Sciatic nerve (tissue), 2 donors: ENCODE results near the gene SETD4. TPM values are rescaled to one million over a fixed set of nuclear protein-coding genes. Genes with fewer than 3 reads are reported as not detected.

Experiments used
- ATAC-seq: fragments of 200-7000 bp; cut with Tn5 transposase; one replicate; pipeline ENCODE4 v1.9.1; 2020; ENCODE audit warnings: mild to moderate bottlenecking, moderate library complexity
- DNase-seq: peaks from one replicate; pipeline ENCODE4 v3.0.0-alpha.2; 2020; ENCODE audit warnings: low spot score
- intact Hi-C: fragments of 100-400 bp; cut with DNase I; formaldehyde crosslinking; loops from one replicate; pipeline ENCODE4 v1.14.2; 2022
- total RNA-seq: library from RNA; stranded (reverse); fragmentation: NEBNext Ultra II Directional; extraction: Animal tissue kit (Norgen Biotek cat#: 25700); gene quantifications from one replicate; pipeline ENCODE4 v1.2.1, GENCODE V29; 2021
- donor health status: DM: no; HTN: no; CAD: no.
- donor health status: DM: no; HTN: no; CAD: no.

SETD4 gene
- total RNA-seq, 1 donor from 2014 or later: 21.5 TPM

DNA sequence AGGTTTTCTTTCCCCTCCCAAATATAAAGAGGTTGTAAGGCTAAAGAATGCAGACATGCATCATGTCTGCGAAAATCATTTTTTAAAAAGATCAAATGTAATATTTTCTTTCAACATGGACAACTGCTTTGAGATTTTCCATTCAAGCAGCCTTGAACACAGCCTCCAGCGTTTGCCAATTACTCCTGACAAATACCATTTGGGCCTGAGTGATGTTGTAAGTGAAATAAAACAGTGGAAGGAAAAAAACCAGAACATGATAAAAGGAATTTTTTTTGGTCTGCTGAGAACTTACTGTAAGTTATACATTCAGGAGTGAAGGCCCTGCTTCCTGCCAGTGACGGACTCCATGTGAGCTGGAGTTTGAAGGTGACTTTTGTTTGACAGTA is 37.2 kb downstream of the SETD4 start:
- no peak for DNase-seq
- intact Hi-C loops: no loop called here
- ATAC-seq: no peak

DNA sequence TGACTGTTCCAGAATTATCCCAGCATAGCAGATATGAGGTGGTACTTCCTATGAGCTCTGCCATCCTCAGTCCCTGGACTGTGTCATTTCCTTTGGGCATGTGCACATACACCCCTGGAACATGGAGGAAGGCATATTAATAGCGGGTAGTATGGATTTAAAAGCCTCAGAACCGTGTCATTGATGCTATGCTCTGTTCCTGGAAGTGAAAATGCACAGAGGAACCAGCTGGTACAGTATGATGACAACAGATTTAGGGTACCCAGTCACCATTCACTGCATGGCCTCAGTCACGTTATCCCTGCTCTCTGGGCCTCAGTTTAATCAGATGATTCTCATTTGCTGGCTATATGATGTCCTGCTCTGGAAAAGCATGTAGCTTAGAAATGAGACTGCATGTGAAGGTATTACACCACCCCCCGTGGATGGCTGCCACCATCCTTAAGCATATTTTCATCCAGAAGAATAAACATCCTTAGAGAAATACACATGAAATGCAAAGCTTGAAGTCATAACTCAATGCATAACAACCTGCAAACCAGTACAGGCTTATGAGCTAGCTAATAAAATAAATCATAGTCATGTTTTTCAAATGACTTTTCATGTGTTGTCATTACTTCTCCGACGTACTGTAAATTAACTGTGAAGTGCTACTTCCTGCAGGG is 37.8 kb downstream of the SETD4 start:
- ATAC-seq (no peak), DNase-seq (no peak)
- intact Hi-C loops: no loop called here

DNA sequence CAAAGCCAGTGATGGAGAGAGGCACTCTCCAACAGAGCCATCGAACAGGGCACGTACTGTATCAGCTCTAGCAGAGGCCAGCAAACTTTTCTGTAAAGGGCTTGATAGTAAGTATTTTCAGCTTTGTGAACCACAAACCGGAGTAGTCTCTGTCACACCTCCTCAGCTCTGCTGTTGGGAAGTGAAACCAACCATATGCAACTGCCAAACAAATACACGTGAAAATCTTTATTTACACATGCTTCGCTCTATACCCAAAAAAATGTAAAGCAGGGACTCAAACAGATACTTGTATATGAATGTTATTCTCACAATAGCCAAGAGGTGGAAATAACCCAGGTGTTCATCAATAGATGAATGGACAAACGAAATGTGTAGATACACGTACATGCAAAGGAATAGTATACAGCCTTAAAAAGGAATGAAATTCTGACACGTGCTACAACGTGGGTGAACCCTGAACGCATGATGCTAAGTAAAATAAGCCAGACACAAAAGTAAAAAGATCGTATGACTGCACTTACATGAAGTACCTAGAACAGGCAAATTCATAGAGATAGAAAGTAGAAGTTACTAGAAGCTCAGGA is 39.0 kb downstream of the SETD4 start:
- intact Hi-C loops: no loop called here
- DNase-seq: no peak
- ATAC-seq: no peak

DNA sequence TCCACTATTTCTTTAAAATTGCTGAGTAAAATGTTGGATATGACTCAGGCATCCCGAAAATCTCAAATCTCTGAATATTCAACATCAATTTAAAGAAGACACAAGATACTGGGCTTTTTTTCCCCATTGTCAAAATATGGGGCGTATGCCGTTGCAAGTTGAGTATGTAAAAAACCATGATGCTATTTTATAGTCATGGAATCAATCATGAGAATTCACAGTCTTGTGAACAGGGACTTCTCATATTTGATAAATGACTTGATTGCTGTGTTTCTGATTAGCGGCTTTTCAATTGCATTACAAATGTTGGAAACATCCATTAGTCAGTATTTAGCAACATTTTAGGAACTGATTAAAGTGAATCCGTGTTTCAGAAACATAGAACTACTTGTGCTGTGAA is 45.3 kb downstream of the SETD4 start:
- ATAC-seq: no peak
- intact Hi-C loops: no loop called here
- DNase-seq: no peak

DNA sequence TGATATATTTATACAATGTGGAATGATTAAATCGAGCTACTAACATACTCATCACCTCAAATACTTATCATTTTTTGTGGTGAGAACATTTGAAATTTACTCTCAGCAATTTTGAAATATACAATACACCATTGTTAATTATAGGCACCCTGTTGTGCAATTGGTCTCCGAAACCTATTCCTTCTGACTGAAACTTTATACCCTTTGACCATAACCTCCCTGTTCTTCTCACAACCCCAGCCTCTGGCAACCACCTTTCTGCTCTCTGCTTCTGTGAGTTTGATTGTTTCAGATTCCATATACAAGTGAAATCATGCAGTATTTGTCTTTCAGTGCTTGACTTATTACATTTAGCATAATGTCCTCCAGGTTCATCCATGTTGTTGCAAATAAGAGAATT is 49.5 kb downstream of the SETD4 start:
- intact Hi-C loops: no loop called here
- ATAC-seq: no peak
- no peak for DNase-seq

DNA sequence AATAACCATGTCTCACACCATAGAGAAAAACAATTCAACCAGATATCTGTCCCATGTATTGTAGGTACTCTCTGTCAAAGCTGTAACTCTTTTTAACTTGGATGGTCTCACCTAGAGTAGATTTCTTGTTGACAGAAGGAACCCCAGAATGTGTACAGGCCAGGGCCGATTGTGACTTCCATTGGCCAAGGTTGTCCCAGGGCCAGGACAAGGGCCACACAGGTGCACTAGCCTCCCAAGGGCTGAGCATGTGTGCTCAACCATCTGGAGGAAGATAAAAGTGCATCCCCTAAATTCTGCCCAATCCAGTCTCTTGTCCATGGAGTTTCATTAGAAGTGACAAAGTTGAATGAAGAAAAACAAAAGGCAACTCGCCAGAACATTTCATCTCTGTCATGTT is 51.8 kb downstream of the SETD4 start:
- intact Hi-C loops: no loop called here
- ATAC-seq (no peak), DNase-seq (no peak)

DNA sequence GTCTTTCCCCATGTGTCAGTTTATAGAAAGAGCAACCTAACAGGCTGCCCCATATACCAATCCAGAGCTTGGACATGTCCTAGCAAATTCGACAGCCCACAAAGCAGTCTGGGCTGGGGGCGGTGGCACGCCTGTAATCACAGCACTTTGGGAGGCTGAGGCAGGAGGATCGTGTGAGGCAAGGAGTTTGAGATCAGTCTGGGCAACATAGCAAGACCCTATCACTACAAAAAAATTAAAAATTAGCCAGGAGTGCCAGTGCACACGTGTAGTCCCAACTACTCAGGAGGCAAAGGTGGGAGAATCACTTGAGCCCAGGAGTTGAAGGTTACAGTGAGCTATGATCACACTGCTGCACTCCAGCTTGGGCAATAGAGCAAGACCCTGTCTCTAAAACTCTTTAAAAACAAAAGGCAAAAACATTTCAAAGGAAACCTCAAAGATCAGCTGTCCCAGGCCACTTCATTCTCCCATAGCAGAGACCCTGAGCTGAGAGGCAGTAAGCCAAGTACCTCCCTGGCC is 54.4 kb downstream of the SETD4 start:
- intact Hi-C loops: no loop called here
- no peak for ATAC-seq
- DNase-seq: no peak

DNA sequence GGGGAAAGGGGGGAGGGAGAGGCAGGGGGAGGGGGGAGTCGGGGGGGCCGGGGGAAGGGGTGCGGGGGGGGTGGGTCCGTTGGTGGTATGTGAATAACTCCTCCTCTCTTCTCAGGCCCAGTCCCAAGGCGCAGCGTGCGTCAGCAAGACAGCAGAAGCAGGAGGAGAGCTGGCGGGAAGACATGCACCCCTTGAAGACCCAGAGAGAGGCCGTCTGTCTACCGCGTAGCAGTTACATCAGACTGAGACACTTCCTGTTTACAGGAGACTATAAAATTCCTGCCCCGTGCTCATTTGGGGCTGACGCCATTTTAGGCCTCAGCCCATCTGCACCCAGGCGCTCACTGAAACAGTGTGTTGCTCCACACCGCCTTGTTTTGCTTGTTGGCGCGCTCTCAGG is 55.3 kb downstream of the SETD4 start:
- no peak for DNase-seq
- intact Hi-C loops: no loop called here
- ATAC-seq: no peak

DNA sequence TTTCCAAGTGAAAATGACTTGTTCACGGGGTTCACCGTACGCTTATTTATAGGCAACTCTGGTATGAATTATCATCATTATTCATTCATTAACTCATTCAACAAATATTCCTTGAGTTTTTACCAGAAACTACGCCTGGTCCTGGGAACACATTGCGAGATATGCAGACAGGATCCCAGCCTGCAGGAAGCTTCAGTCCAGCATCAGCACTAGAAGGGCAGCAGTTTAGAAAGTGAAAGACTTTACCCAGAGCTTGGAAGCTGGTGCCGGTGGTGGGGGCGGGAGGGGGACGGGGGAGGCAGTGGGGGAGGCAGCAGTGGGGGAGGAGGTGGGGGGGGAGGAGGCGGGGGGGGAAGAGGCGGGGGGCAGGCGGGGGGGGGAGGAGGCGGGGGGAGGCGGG is 55.9 kb downstream of the SETD4 start:
- intact Hi-C loops: no loop called here
- ATAC-seq (no peak), DNase-seq (no peak)

DNA sequence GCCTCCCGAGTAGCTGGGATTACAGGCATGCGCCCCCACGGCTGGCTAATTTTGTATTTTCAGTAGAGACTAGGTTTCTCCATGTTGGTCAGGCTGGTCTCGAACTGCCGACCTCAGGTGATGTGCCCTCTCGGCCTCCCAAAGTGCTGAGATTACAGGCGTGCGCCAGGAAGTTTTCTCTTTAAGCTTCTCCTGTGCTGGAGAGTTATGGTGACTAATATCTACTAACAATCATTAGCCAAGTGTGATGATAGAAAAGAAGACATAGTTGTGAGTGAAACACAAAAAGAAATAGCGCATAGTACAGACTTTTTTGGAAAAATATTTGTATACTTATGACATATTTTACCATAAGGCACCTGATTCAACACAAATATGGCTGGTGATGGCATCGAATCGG is 56.5 kb downstream of the SETD4 start:
- ATAC-seq: no peak
- DNase-seq: no peak
- intact Hi-C loops: no loop called here

DNA sequence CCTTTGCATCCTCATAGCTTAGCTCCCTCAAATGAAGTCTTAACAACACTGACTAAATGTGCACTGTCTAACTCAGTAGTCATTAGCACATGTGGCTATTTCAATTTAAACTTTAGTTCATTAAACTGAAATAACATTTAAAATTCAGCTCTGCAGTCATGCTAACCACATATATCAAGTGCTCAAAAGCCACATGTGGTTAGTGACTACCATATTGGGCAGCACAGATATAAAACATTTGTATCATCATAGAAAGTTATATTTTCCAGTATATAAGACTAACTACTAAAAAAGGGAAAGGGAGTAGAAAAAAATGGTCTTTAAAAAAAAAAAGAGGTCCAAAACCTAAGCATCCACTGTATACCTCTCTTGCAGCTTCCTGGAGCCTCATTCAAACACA is 64.1 kb downstream of the SETD4 start:
- no peak for ATAC-seq
- DNase-seq: no peak
- intact Hi-C loops: no loop called here

DNA sequence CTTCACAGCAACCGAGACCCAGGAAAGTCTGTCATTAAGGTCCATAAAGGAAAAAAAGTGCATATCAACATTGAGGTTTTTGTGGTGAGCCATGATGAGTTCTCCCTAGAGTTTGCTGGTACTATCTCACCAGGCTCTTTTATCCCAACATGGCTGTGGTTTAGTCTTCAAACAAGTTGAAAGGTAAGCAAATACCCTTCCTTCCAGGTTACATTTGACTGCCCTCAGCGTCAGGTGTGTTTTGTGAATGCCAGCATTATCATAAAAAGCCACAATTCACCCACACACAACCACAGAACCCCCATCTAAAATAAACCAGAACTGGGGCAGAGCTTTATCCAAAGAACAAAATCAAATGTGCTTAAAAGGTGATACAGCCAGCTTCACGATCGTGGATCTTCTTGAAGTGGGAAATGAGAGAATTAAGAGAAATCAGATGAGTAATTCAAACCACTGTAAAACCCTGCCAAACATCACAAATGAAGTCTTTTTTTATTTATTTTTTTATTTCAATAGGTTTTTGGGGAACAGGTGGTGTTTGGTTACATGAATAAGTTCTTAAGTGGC is 64.7 kb downstream of the SETD4 start:
- ATAC-seq (no peak), DNase-seq (no peak)
- intact Hi-C loops: no loop called here

DNA sequence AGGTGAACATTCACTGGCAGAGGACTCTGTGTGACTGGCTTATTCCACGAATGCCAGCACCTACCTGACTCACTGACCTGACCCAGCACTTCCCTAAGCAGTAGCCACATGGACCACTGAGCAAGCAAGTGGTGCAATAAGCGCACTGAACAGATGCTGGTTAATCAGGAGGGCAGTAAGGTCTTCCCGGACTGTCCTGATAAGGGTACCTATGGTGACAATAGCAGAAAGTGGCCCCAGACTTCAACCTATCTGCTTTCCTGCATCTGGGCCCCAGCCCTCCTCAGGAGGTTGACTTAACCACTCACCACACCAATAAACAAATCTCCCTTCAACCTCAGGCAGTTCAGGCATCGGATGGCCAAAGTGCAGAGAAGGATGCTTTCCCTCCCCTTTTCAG is 65.7 kb downstream of the SETD4 start:
- intact Hi-C loops: no loop called here

DNA sequence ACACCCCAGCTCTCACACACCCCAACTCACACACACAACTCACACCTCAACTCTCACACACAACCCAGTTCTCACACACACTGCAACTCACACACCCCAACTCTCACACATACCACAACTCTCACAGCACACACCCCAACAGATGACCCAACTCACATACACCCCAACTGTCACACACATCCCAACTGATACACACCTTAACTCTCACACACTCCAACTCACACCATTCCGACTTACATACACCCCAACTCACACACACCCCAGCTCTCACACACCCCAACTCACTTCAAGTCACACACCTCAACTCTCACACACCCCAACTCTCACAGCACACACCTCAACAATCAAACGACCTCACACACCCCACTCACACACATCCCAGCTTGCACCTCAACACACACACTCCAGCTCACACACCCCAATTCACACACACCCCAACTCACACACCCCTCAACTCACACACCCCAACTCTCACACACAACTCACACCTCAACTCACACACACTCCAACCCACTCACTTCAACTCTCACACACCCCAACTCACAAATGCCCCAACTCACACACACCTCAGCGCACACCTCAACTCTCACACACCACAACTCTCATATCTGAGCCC is 66.3 kb downstream of the SETD4 start:
- DNase-seq (no peak), ATAC-seq (no peak)
- intact Hi-C loops: no loop called here

More for the DNA sequence above, 65.7 kb downstream of the SETD4 start:
- DNase-seq (no peak), ATAC-seq (no peak)

DNA sequence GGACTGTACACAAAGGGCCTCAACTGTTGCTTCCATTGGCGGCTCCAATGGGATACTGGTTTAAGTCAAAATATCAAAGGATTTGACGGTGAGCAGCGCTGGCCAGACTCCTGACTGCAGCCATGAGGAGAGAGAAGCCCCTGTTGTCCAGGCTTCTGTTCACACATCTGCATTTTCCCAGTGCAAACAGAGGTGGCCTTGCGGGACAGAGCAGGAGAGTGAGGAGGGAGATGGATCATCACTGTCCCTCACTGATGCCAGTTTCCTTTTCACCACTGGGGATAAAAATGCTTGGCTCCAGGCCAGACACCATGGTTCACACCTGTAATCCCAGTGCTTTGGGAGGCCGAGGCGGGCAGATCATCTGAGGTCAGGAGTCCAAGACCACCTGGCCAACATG is 69.2 kb downstream of the SETD4 start:
- intact Hi-C loops: no loop called here
- no peak for ATAC-seq
- DNase-seq: no peak

DNA sequence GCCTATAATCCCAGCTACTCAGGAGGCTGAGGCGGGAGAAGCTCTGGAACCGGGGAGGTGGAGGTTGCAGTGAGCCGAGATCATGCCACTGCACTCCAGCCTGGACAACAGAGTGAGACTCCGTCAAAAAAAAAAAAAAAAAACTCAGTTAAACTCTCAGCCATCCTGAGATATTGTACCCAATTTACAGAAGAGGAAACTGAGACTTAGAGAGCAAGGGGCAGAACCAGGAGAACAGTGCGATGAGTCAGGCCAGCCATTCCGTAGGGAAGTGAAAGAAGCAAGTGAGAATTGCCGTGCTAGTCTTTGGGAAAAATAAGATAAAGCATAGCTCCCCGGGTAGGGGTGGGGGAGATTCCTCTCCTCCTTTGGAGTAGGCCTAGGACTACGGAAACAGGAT is 69.7 kb downstream of the SETD4 start:
- intact Hi-C loops: no loop called here
- DNase-seq: no peak
- ATAC-seq: no peak

DNA sequence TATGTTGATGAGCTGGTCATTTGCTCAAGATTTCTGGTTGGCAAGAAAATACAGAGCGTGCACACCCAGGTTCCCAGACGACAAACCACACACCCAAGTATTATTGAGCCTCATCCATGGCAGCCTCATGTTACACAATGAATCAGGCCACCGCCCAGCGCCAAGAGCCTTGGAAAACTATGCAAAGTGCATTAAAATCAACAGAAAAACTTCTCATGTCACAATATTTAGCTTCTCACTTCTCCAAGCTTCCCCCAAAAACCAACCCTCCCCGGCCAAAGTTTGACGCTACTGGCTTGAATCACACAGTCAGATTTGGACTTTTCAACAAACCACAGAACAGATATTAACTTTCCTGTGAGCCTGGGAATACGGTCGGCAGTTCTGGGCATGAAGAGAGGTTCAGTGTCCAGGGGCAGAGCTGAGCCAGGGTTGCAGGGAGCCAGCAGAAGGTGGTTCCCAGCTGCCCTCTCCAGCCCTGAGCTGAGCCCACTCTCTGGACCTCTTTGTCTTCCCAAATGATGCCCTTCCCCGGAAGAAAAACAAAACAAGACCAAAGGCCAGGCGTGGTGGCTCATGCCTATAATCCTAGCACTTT is 71.1 kb downstream of the SETD4 start:
- intact Hi-C loops: no loop called here
- peak; percentile 84 for ATAC-seq
- peak; percentile 73 for DNase-seq

DNA sequence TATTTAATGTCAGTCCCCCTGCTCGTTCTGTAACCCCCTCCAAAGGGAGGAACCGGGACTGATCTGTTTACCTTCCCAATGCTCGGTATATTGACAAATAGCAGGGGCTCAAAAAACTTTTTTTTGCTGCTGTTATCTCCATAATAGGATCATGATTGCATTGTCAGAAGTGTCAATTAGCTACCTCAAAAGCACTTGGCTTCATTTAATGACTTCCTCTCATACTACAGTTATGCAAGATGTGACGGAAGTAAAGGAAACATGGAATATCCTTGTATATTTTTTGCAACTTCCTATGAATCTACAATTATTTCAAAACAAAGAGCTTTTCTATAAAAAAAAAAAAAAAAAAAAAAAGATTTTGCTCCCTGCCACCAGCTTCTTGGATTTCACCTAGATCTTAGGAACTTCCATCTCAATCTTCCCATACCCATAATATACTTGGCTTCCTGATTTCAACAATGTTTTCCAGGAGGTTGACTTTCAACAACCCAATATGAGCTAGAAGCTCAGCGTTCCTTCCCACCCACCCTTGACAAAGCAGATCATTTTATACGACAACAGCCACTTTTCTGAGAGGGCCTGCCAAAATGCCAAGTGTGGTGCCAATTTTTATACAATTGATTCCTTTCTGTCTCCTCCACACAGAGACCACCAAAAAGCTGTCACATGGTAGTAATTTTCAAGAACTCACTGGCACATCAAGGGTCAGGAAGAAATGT is 71.7 kb downstream of the SETD4 start:
- DNase-seq: no peak
- ATAC-seq: peak; percentile 51
- intact Hi-C loops: no loop called here

DNA sequence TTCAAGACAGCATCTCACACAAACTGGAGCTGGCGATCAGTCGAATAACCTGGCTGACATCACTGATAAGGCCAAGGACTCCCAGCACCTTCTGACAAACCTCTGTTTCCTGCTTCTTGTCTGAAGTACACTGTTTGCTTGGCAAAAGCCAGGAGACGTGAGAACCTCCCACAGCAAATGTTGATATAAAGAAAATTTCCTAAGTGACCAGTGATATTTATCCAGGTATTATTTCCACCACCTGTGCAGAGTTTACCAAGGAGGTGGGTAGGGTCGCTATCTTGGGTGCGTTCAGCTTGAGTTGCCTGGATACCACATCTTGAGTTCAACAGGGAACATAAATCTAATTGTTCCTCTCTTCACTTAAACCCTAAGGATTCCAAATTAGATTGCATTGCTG is 72.9 kb downstream of the SETD4 start:
- ATAC-seq: no peak
- intact Hi-C loops: no loop called here
- DNase-seq: no peak
